Esophagus muscularis mucosa (tissue), 4 donors: ENCODE measurements around the gene ARR3. TPM values are rescaled to one million over a fixed set of nuclear protein-coding genes. Genes with fewer than 3 reads are reported as not detected.

Experiments
- DNase-seq: peaks from one replicate; pipeline ENCODE4 v3.0.0-alpha.2; 2017; ENCODE audit errors: extremely low spot score
- H3K27ac ChIP-seq, 4 donors: fragments of 200-600 bp; sonication (generic); replicated peaks in 1 of 4; 1 replicate in 3 of 4; 2 replicates in 1 of 4; pipeline ENCODE4 v1.5.1; 2016 to 2019; ENCODE audit warnings: mild to moderate bottlenecking in 1 of 4
- H3K27me3 ChIP-seq, 4 donors: fragments of 200-600 bp; sonication (generic); one replicate each; pipeline versions ENCODE4 v1.5.1 to v1.6.0; 2016 to 2019
- H3K36me3 ChIP-seq, 4 donors: fragments of 200-600 bp; sonication (generic); one replicate each; pipeline ENCODE4 v1.5.1; 2016 to 2019
- H3K4me1 ChIP-seq, 4 donors: fragments of 200-600 bp; sonication (generic); one replicate each; pipeline ENCODE4 v1.5.1; 2016 to 2019
- H3K4me3 ChIP-seq, 4 donors: fragments of 200-600 bp; sonication (generic); 1 replicate in 2 of 4; 2 replicates in 2 of 4; pipeline ENCODE4 v1.5.1; 2016 to 2019; ENCODE audit warnings: mild to moderate bottlenecking in 4 of 4, moderate library complexity in 1 of 4
- H3K9me3 ChIP-seq, 4 donors: fragments of 200-600 bp; sonication (generic); 1 replicate in 3 of 4; 2 replicates in 1 of 4; pipeline ENCODE4 v1.5.1; 2016 to 2019
- EP300 ChIP-seq: sonication (generic); formaldehyde crosslinking; IDR thresholded peaks from one replicate; pipeline ENCODE4 v1.6.1; 2017; ENCODE audit warnings: antibody characterized with exemption
- POLR2A ChIP-seq: fragments of 450-650 bp; IDR thresholded peaks from one replicate; pipeline ENCODE4 v1.6.1; 2017; ENCODE audit warnings: antibody characterized with exemption, moderate library complexity, mild to moderate bottlenecking, low read depth
- POLR2AphosphoS5 ChIP-seq, 2 donors: sonication (generic); formaldehyde crosslinking; IDR thresholded peaks; one replicate each; pipeline ENCODE4 v1.6.1; 2017; ENCODE audit warnings: antibody characterized with exemption in 2 of 2
- WGBS: methylation state at CpG from one replicate; pipeline ENCODE4 v1.1.5; 2018; 5-methylcytosine and 5-hydroxymethylcytosine counted together
- intact Hi-C: fragments of 100-400 bp; cut with DNase I; formaldehyde crosslinking; loops from one replicate; pipeline ENCODE4 v1.15.1; 2023
- total RNA-seq, 4 donors: library from RNA; depleted of rRNA; stranded (reverse); fragments of >200 nt; gene quantifications; one replicate each; pipeline versions ENCODE4 v1.1.0 to v1.2.1, GENCODE V29; 2016
- TF ChIP-seq, protein P1 (sequence below), 3 experiments: fragments of 200-600 bp in 2 of 3; fragments of 450-650 bp in 1 of 3; sonication (generic) in 2 of 3; IDR thresholded peaks; one replicate each; pipeline ENCODE4 v1.5.1; 2017 to 2019; ENCODE audit warnings: antibody characterized with exemption in 3 of 3, mild to moderate bottlenecking in 2 of 3, moderate library complexity in 1 of 3

The ARR3 gene
- total RNA-seq, 4 donors from 2014 or later = not detected

DNA sequence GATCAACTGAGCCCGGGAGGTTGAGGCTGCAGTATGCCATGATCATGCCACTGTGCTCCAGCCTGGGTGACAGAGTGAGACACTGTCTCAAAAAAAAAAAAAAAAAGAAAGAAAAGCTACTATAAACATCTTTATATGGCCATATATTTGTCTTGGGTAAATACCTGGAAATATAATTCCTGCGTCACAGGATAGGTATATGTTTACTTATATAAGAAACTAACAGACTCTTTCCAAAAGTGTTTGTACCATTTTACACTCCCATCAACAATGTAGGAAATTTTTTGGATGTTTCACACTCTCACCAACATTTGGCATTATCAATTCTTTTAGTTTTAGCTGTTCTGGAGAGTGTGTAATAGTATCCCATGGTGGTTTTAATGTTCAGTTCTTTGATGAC lies 20.9 kb upstream of the ARR3 start:
- DNase-seq = no peak
- intact Hi-C loops = no loop called here
- H3K36me3 ChIP-seq = no peaks in the 10 kb centered on the region
- H3K27me3 ChIP-seq = no peaks in the 10 kb centered on the region
- H3K4me3 ChIP-seq = no peak overlapping the region
- no peaks in the 10 kb centered on the region for H3K9me3 ChIP-seq
- TF ChIP-seq, protein P1, sequence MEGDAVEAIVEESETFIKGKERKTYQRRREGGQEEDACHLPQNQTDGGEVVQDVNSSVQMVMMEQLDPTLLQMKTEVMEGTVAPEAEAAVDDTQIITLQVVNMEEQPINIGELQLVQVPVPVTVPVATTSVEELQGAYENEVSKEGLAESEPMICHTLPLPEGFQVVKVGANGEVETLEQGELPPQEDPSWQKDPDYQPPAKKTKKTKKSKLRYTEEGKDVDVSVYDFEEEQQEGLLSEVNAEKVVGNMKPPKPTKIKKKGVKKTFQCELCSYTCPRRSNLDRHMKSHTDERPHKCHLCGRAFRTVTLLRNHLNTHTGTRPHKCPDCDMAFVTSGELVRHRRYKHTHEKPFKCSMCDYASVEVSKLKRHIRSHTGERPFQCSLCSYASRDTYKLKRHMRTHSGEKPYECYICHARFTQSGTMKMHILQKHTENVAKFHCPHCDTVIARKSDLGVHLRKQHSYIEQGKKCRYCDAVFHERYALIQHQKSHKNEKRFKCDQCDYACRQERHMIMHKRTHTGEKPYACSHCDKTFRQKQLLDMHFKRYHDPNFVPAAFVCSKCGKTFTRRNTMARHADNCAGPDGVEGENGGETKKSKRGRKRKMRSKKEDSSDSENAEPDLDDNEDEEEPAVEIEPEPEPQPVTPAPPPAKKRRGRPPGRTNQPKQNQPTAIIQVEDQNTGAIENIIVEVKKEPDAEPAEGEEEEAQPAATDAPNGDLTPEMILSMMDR (IDR thresholded peaks at IDR 0.05) = no peak
- TF ChIP-seq POLR2A = no peak
- no peak for TF ChIP-seq POLR2AphosphoS5 (IDR thresholded peaks at IDR 0.05)
- H3K27ac ChIP-seq = no peak overlapping the region
- WGBS = 90% methylated on average over 2 of the region's 2 CpGs
- H3K4me1 ChIP-seq = no peaks in the 10 kb centered on the region

DNA sequence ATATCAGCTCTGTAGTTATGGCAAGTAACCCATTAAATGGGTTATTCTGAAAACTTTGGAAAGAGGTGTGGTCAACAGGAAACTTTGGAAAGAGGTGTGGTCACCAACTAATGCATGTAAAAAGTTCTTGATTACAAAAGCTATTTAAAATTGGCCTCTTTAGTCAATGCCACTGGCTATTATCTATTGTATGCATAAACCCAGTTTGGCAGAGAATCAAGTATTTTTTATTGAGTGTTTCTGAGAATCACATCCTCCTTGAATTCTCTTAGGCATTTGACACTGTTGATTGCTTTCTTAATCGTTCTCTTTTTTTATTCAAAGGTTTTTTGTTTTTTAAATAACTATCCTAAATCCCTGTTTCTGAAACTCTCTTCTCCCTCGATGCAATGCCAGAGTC lies 15.6 kb upstream of the ARR3 start:
- intact Hi-C loops = no loop called here
- no peaks in the 10 kb centered on the region for H3K36me3 ChIP-seq
- WGBS = 52% methylated on average over 2 of the region's 2 CpGs

DNA sequence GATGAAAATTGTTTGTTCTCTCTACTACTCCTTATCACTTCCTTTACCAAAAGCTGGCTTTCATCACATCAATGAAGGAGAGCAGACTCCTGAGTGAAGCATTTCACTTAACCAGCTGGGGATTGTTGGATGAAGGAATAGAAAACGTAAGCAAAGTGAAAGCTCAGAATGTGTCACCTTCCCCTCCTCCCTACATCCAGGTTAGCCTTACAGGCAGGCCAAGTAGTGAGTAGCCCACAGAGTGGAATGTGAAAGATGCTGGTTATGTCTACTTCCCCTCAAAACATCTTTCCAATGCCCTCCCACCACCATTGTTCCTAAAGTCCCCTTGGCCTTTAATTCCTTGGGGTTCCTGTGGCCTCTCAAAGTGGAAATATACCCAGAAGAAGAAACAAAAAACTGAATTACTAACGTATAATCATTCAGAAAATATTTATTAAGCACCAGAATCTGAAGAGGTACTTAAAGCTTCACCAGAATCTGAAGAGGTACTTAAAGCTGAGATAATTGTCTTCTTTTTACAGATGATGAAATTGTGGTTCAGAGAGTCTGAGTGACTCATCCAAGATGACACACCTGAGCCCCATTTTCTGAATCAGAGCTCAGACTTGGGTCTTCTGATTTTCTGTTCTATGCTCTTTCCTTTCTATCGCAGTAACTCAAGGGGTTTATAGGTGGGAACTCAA lies 14.6 kb upstream of the ARR3 start:
- H3K4me3 ChIP-seq = no peak overlapping the region
- no peaks in the 10 kb centered on the region for H3K27me3 ChIP-seq
- intact Hi-C loops = no loop called here
- H3K4me1 ChIP-seq = no peaks in the 10 kb centered on the region
- no peak overlapping the region for H3K27ac ChIP-seq
- no peaks in the 10 kb centered on the region for H3K9me3 ChIP-seq
- 83% methylated on average over 3 of the region's 3 CpGs for WGBS
- DNase-seq = no peak
- no peaks in the 10 kb centered on the region for H3K36me3 ChIP-seq
- TF ChIP-seq, protein P1 (IDR thresholded peaks at IDR 0.05) = no peak
- TF ChIP-seq EP300 = no peak
- TF ChIP-seq POLR2AphosphoS5 (IDR thresholded peaks at IDR 0.05) = no peak
- no peak for TF ChIP-seq POLR2A

More for the DNA sequence above, 15.6 kb upstream of the ARR3 start:
- TF ChIP-seq POLR2A (no peak), POLR2AphosphoS5 (IDR thresholded peaks at IDR 0.05) (no peak), EP300 (no peak)
- TF ChIP-seq, protein P1 (IDR thresholded peaks at IDR 0.05) = no peak
- H3K4me3 ChIP-seq = no peak overlapping the region
- no peaks in the 10 kb centered on the region for H3K27me3 ChIP-seq
- H3K4me1 ChIP-seq = no peaks in the 10 kb centered on the region
- H3K9me3 ChIP-seq = no peaks in the 10 kb centered on the region
- H3K27ac ChIP-seq = no peak overlapping the region
- DNase-seq = no peak

DNA sequence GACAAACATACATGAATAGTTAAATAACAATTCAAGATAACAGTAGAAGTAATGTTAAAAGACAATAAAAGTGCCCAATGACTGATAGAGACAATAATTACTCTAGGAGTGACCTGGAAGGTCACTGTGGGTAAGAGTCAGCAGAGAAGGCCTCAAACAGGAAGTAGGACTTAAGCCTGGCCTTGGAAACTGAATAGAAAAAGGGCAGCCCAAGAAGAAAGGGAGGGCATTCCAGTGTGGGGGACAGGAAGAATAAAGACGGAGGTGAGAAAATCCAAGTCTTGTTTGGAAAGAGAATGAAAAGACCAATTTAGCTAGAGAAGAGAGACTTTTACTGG lies 14.1 kb upstream of the ARR3 start:
- Histone ChIP-seq H3K9me3 (no peaks in the 10 kb centered on the region), H3K36me3 (no peaks in the 10 kb centered on the region), H3K4me1 (no peaks in the 10 kb centered on the region), H3K27ac (no peak overlapping the region), H3K4me3 (no peak overlapping the region), H3K27me3 (no peaks in the 10 kb centered on the region)
- DNase-seq = no peak
- TF ChIP-seq EP300 (no peak), POLR2A (no peak), POLR2AphosphoS5 (IDR thresholded peaks at IDR 0.05) (no peak)
- TF ChIP-seq, protein P1 (IDR thresholded peaks at IDR 0.05) = no peak
- WGBS = 82% methylated on average over 1 of the region's 1 CpG
- intact Hi-C loops = no loop called here

DNA sequence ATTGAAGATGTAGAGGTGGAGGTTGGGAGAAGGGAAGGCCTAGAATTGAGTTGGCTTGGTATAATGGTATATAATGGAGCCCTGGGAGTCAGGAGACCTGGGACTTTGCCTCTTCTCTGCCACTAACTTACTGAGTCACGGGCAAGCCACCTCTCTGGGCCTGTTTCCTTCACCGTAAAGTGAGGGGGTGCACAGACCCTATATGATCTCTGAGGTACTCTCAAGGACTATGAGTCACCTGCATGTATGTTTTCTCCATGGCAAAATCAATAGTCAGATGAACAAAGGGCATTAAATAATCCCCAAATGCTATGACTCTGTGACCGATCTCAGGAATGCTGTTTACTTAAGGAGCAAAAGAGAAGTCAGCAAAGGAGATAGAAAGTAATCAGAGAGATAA lies 13.2 kb upstream of the ARR3 start:
- no peaks in the 10 kb centered on the region for H3K36me3 ChIP-seq
- 86% methylated on average over 3 of the region's 3 CpGs for WGBS
- intact Hi-C loops = no loop called here

More for the DNA sequence above, 13.2 kb upstream of the ARR3 start:
- H3K9me3 ChIP-seq = no peaks in the 10 kb centered on the region
- TF ChIP-seq EP300 = no peak
- no peak for TF ChIP-seq POLR2A
- TF ChIP-seq, protein P1 (IDR thresholded peaks at IDR 0.05) = no peak
- TF ChIP-seq POLR2AphosphoS5 (IDR thresholded peaks at IDR 0.05) = no peak
- H3K4me3 ChIP-seq = no peak overlapping the region
- H3K4me1 ChIP-seq = no peaks in the 10 kb centered on the region
- no peaks in the 10 kb centered on the region for H3K27me3 ChIP-seq
- no peak overlapping the region for H3K27ac ChIP-seq
- DNase-seq = no peak
